ENCODE measurements around the gene DOK6. TPM values are rescaled to one million over a fixed set of nuclear protein-coding genes. Genes with fewer than 3 reads are reported as not detected.

The DOK6 gene
- total RNA-seq, 1 donor from 2014 or later = 0.67 TPM

GRCh38 chr18:69780851-69781250 is 380.2 kb downstream of the DOK6 start:
- no peak for TF ChIP-seq CTCF (IDR thresholded peaks at IDR 0.05; ENCODE audit: insufficient read depth, low read length, poor library complexity, severe bottlenecking)
- DNase-seq (ENCODE audit: low read depth) = no peak
- no peaks in the 10 kb centered on the region for H3K36me3 ChIP-seq (ENCODE audit: control insufficient read depth, insufficient read depth, low read length)

GRCh38 chr18:69784815-69785214 is 384.1 kb downstream of the DOK6 start:
- H3K27me3 ChIP-seq (ENCODE audit: control insufficient read depth, insufficient read depth, low read length) = no peaks in the 10 kb centered on the region
- H3K4me3 ChIP-seq (ENCODE audit: low read depth, low read length) = no peak overlapping the region
- H3K36me3 ChIP-seq (ENCODE audit: control insufficient read depth, insufficient read depth, low read length) = no peaks in the 10 kb centered on the region
- no peak for DNase-seq (ENCODE audit: low read depth)
- TF ChIP-seq CTCF (IDR thresholded peaks at IDR 0.05; ENCODE audit: insufficient read depth, low read length, poor library complexity, severe bottlenecking) = no peak

More at GRCh38 chr18:69780851-69781250, 380.2 kb downstream of the DOK6 start:
- Histone ChIP-seq H3K27me3 (ENCODE audit: control insufficient read depth, insufficient read depth, low read length) (no peaks in the 10 kb centered on the region), H3K4me3 (ENCODE audit: low read depth, low read length) (no peak overlapping the region)

- Histone ChIP-seq H3K4me3 (ENCODE audit: low read depth, low read length) (no peak overlapping the region), H3K36me3 (ENCODE audit: control insufficient read depth, insufficient read depth, low read length) (no peaks in the 10 kb centered on the region), H3K27me3 (ENCODE audit: control insufficient read depth, insufficient read depth, low read length) (no peaks in the 10 kb centered on the region)
- TF ChIP-seq CTCF (IDR thresholded peaks at IDR 0.05; ENCODE audit: insufficient read depth, low read length, poor library complexity, severe bottlenecking) = no peak
- no peak for DNase-seq (ENCODE audit: low read depth)
Measured at GRCh38 chr18:69785466-69785865, 384.8 kb downstream of the DOK6 start.

GRCh38 chr18:69786427-69786826 is 385.7 kb downstream of the DOK6 start:
- H3K27me3 ChIP-seq (ENCODE audit: control insufficient read depth, insufficient read depth, low read length) = no peaks in the 10 kb centered on the region
- no peaks in the 10 kb centered on the region for H3K36me3 ChIP-seq (ENCODE audit: control insufficient read depth, insufficient read depth, low read length)
- no peak overlapping the region for H3K4me3 ChIP-seq (ENCODE audit: low read depth, low read length)
- DNase-seq (ENCODE audit: low read depth) = no peak
- no peak for TF ChIP-seq CTCF (IDR thresholded peaks at IDR 0.05; ENCODE audit: insufficient read depth, low read length, poor library complexity, severe bottlenecking)

GRCh38 chr18:69787825-69788547 is 387.3 kb downstream of the DOK6 start:
- no peak for TF ChIP-seq CTCF (IDR thresholded peaks at IDR 0.05; ENCODE audit: insufficient read depth, low read length, poor library complexity, severe bottlenecking)
- no peaks in the 10 kb centered on the region for H3K36me3 ChIP-seq (ENCODE audit: control insufficient read depth, insufficient read depth, low read length)
- no peak overlapping the region for H3K4me3 ChIP-seq (ENCODE audit: low read depth, low read length)
- no peaks in the 10 kb centered on the region for H3K27me3 ChIP-seq (ENCODE audit: control insufficient read depth, insufficient read depth, low read length)
- peak; percentile 23 for DNase-seq (ENCODE audit: low read depth)

GRCh38 chr18:69789794-69790193 is 389.1 kb downstream of the DOK6 start:
- no peaks in the 10 kb centered on the region for H3K36me3 ChIP-seq (ENCODE audit: control insufficient read depth, insufficient read depth, low read length)
- H3K27me3 ChIP-seq (ENCODE audit: control insufficient read depth, insufficient read depth, low read length) = no peaks in the 10 kb centered on the region
- TF ChIP-seq CTCF (IDR thresholded peaks at IDR 0.05; ENCODE audit: insufficient read depth, low read length, poor library complexity, severe bottlenecking) = no peak
- DNase-seq (ENCODE audit: low read depth) = no peak
- H3K4me3 ChIP-seq (ENCODE audit: low read depth, low read length) = no peak overlapping the region

Data from kidney epithelial cell (primary cell).